GM23248 (cell line): Measurements from ENCODE around the gene GMEB2. TPM values are rescaled to one million over a fixed set of nuclear protein-coding genes. Genes with fewer than 3 reads are reported as not detected.

Source experiments
- DNase-seq: peaks from one replicate; pipeline ENCODE4 v3.0.0-alpha.2; 2015
- H2AFZ ChIP-seq: fragments of 200-600 bp; sonication (generic); 2 replicates; pipeline ENCODE4 v1.6.1; 2016; ENCODE audit warnings: antibody characterized with exemption
- H3F3A ChIP-seq: fragments of 200-600 bp; sonication (generic); 2 replicates; pipeline ENCODE4 v1.6.1; 2016; ENCODE audit warnings: mild to moderate bottlenecking, antibody characterized with exemption, mixed run types; ENCODE audit not compliant: insufficient read depth
- H3K27ac ChIP-seq: fragments of 200-600 bp; sonication (generic); 2 replicates; pipeline ENCODE4 v1.5.1; 2016; ENCODE audit warnings: mild to moderate bottlenecking
- H3K27me3 ChIP-seq: fragments of 200-600 bp; sonication (generic); replicated peaks from 2 replicates; pipeline ENCODE4 v1.6.1; 2016; ENCODE audit warnings: mild to moderate bottlenecking; ENCODE audit not compliant: insufficient read depth
- H3K36me3 ChIP-seq: fragments of 200-600 bp; sonication (generic); 2 replicates; pipeline ENCODE4 v1.6.1; 2016; ENCODE audit warnings: low read depth, mild to moderate bottlenecking
- H3K4me1 ChIP-seq: fragments of 200-600 bp; sonication (generic); 2 replicates; pipeline ENCODE4 v1.6.1; 2016; ENCODE audit warnings: mild to moderate bottlenecking; ENCODE audit not compliant: insufficient read depth
- H3K4me2 ChIP-seq: fragments of 200-600 bp; sonication (generic); one replicate; pipeline ENCODE4 v1.6.1; 2016; ENCODE audit warnings: mild to moderate bottlenecking; ENCODE audit not compliant: unreplicated experiment
- H3K4me3 ChIP-seq: fragments of 200-600 bp; sonication (generic); 2 replicates; pipeline ENCODE4 v1.5.1; 2016; ENCODE audit warnings: mild to moderate bottlenecking
- H3K79me2 ChIP-seq: fragments of 200-600 bp; sonication (generic); 2 replicates; pipeline ENCODE4 v1.6.1; 2016; ENCODE audit warnings: mild to moderate bottlenecking; ENCODE audit not compliant: insufficient read depth
- H3K9ac ChIP-seq: fragments of 200-600 bp; sonication (generic); 2 replicates; pipeline ENCODE4 v1.6.1; 2016; ENCODE audit warnings: mild to moderate bottlenecking
- H3K9me2 ChIP-seq: fragments of 200-600 bp; sonication (generic); 2 replicates; pipeline ENCODE4 v1.6.1; 2016; ENCODE audit warnings: mixed run types, mild to moderate bottlenecking, moderate library complexity; ENCODE audit not compliant: insufficient read depth
- H3K9me3 ChIP-seq: fragments of 200-600 bp; sonication (generic); one replicate; pipeline ENCODE4 v1.6.1; 2017; ENCODE audit warnings: low read depth
- H4K20me1 ChIP-seq: fragments of 200-600 bp; sonication (generic); 2 replicates; pipeline ENCODE4 v1.6.0; 2016; ENCODE audit not compliant: insufficient read depth
- EZH2 ChIP-seq: fragments of 200-600 bp; sonication (generic); IDR thresholded peaks from 2 replicates; pipeline ENCODE4 v1.6.1; 2018; ENCODE audit warnings: antibody characterized with exemption, mild to moderate bottlenecking; ENCODE audit not compliant: insufficient read depth, poor library complexity, severe bottlenecking
- EZH2phosphoT487 ChIP-seq: fragments of 200-600 bp; sonication (generic); IDR thresholded peaks from 2 replicates; pipeline ENCODE4 v1.6.1; 2018; ENCODE audit warnings: antibody characterized with exemption, moderate library complexity, mild to moderate bottlenecking, low read depth; ENCODE audit not compliant: insufficient read depth
- WGBS, 2 experiments: methylation state at CpG; one replicate each; pipeline ENCODE4 v1.1.6; 2015 to 2017; ENCODE audit warnings: low lambda C conversion rate in 2 of 2, low coverage in 1 of 2; ENCODE audit errors: missing lambda C conversion rate in 2 of 2; 5-methylcytosine and 5-hydroxymethylcytosine counted together
- in situ Hi-C: fragments of 300-500 bp; cut with MboI; formaldehyde crosslinking; loops from 2 replicates; pipeline ENCODE4 v1.15.0; 2020
- polyA plus RNA-seq: library from polyadenylated mRNA; unstranded; fragments of >200 nt; fragmentation: Nextera tagmentation; extraction: Ambion mirVana; gene quantifications from 2 replicates; pipeline ENCODE4 v1.2.1, GENCODE V29; 2016
- total RNA-seq: library from RNA; depleted of rRNA; stranded (reverse); fragments of >200 nt; shearing (Covaris generic); gene quantifications from 2 replicates; pipeline ENCODE4 v1.2.3, GENCODE V29; 2014

The GMEB2 gene
- total and polyA plus RNA-seq, 2 experiments from 2014 or later = 7.8 to 13.6 TPM

GRCh38 chr20:63579017-63579694 lies 47.7 kb downstream of the GMEB2 start:
- Histone ChIP-seq H3K36me3 (no peaks in the 10 kb centered on the region), H3K4me3 (no peak overlapping the region), H3K9me3 (no peaks in the 10 kb centered on the region), H4K20me1 (no peaks in the 10 kb centered on the region), H3F3A (peaks cover 15% of the 10 kb centered on the region; the same call in 1 of the 2 replicates), H3K4me1 (0 out of 2 replicates have a peak, but pooled peaks cover 10% of the 10 kb centered on the region), H3K27ac (no peak overlapping the region), H3K27me3 (no peaks in the 10 kb centered on the region), H3K9me2 (no peaks in the 10 kb centered on the region), H2AFZ (no peak overlapping the region), H3K4me2 (no peak overlapping the region), H3K9ac (no peak overlapping the region), H3K79me2 (no peaks in the 10 kb centered on the region)
- WGBS, 2 experiments = 75 to 77% methylated on average over 19 of the region's 19 CpGs
- DNase-seq = no peak
- in situ Hi-C loops = no loop called here
- TF ChIP-seq EZH2phosphoT487 = no peak
- no peak for TF ChIP-seq EZH2

- TF ChIP-seq EZH2 (no peak), EZH2phosphoT487 (no peak)
- Histone ChIP-seq H3K9me3 (no peaks in the 10 kb centered on the region), H3K9me2 (no peaks in the 10 kb centered on the region), H3K9ac (no peak overlapping the region), H3K4me2 (no peak overlapping the region), H2AFZ (no peak overlapping the region), H3K79me2 (0 out of 2 replicates have a peak, but pooled peaks cover 2% of the 10 kb centered on the region), H4K20me1 (no peaks in the 10 kb centered on the region), H3K4me3 (no peak overlapping the region), H3K4me1 (0 out of 2 replicates have a peak, but pooled peaks cover 10% of the 10 kb centered on the region), H3K36me3 (no peaks in the 10 kb centered on the region), H3K27ac (no peak overlapping the region), H3F3A (peaks cover 15% of the 10 kb centered on the region; the same call in 1 of the 2 replicates), H3K27me3 (no peaks in the 10 kb centered on the region)
- no peak for DNase-seq
- in situ Hi-C loops = no loop called here
- 71 to 73% methylated on average over 26 of the region's 26 CpGs for WGBS, 2 experiments
These were observed 48.5 kb downstream of the GMEB2 start for GRCh38 chr20:63578224-63579016.

GRCh38 chr20:63577317-63577894 lies 49.5 kb downstream of the GMEB2 start:
- no peaks in the 10 kb centered on the region for H3K9me3 ChIP-seq
- DNase-seq = no peak
- H3K4me3 ChIP-seq = no peak overlapping the region
- H3K4me2 ChIP-seq = no peak overlapping the region
- H3K27ac ChIP-seq = no peak overlapping the region
- H3F3A ChIP-seq = peaks cover 15% of the 10 kb centered on the region; the same call in 1 of the 2 replicates
- H3K4me1 ChIP-seq = 0 out of 2 replicates have a peak, but pooled peaks cover 10% of the 10 kb centered on the region
- H2AFZ ChIP-seq = no peak overlapping the region
- H3K27me3 ChIP-seq = no peaks in the 10 kb centered on the region
- no peaks in the 10 kb centered on the region for H4K20me1 ChIP-seq
- in situ Hi-C loops = no loop called here
- WGBS, 2 experiments = 75 to 78% methylated on average over 19 of the region's 19 CpGs
- TF ChIP-seq EZH2 (no peak), EZH2phosphoT487 (no peak)
- no peaks in the 10 kb centered on the region for H3K36me3 ChIP-seq
- H3K79me2 ChIP-seq = 0 out of 2 replicates have a peak, but pooled peaks cover 8% of the 10 kb centered on the region
- no peak overlapping the region for H3K9ac ChIP-seq
- no peaks in the 10 kb centered on the region for H3K9me2 ChIP-seq

DNA sequence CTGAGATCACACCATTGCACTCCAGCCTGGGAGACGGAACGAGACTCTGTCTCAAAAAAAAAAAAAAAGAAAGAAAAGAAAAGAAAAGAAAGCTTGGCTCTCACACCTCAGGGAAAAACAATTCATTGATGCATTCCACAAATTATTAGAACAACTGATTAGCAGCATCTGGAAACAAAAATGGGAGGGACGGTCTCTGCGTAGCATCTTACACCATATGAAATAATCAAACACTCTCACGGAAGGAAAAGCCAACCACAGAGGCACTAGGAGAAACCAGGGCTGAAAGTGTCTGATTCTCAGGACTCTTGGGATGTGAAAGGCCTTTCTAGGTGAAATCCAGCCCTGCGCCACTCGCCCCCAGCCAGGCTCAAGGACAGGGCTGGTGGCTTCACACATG lies 50.6 kb downstream of the GMEB2 start:
- H3K79me2 ChIP-seq = 0 out of 2 replicates have a peak, but pooled peaks cover 8% of the 10 kb centered on the region
- H3K27me3 ChIP-seq = no peaks in the 10 kb centered on the region
- TF ChIP-seq EZH2 (no peak), EZH2phosphoT487 (no peak)
- in situ Hi-C loops = no loop called here
- H3K9me3 ChIP-seq = no peaks in the 10 kb centered on the region
- no peak overlapping the region for H3K4me3 ChIP-seq
- H3K4me1 ChIP-seq = 0 out of 2 replicates have a peak, but pooled peaks cover 10% of the 10 kb centered on the region
- no peaks in the 10 kb centered on the region for H3K36me3 ChIP-seq
- 43 to 47% methylated on average over 7 of the region's 7 CpGs for WGBS, 2 experiments
- peaks cover 15% of the 10 kb centered on the region; the same call in 1 of the 2 replicates for H3F3A ChIP-seq
- H3K9ac ChIP-seq = no peak overlapping the region
- H3K27ac ChIP-seq = no peak overlapping the region
- no peaks in the 10 kb centered on the region for H4K20me1 ChIP-seq
- H3K9me2 ChIP-seq = no peaks in the 10 kb centered on the region
- H2AFZ ChIP-seq = no peak overlapping the region
- DNase-seq = peak; percentile 32
- no peak overlapping the region for H3K4me2 ChIP-seq
